ENCODE results near the gene GPR153. TPM values are rescaled to one million over a fixed set of nuclear protein-coding genes. Genes with fewer than 3 reads are reported as not detected.
A peak's percentile ranks its signal among the peaks of the same experiment; 100 is the strongest.

The GPR153 gene
- total and polyA plus RNA-seq, 2 of the 13 experiments (the other 11 are each of a cell fraction or from before 2014, with no cell fraction given): 0.22 to 0.31 TPM

DNA sequence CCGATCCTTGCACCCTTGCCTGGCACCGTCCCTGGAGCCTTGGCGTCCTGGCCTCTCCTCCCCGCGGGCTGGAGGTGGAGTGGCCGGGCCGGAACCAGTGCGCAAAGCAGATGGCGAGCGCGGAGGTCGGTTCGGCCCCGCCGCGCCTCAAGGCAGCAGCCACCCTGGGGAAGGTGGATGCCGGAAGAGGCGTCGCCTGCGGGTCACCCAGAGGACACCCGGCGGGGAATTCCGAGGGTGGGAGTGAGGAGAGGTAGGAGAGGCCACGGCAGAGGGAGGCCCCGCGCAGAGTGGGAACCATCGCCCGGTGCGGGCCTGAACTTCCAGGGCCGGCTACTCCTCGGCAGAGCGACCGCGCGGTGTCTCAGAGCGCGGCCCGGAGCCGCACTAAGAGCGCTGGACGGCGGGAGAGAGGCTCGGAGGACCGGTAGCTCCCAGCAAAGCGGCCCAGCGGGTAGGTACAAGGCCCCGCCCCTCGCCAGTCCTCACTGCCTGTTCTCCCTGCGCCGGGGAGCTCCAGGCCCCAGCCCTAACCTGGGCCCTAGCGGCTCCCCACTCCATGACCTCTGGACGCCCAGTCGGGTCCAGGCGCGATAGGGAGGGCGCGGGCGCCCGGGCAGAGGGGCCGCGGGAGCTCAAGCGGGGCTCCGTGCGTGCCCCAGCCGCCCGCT is 54.9 kb downstream of the GPR153 start, which contains the start of gene RNF207 (continued):
- TF ChIP-seq, protein P1, sequence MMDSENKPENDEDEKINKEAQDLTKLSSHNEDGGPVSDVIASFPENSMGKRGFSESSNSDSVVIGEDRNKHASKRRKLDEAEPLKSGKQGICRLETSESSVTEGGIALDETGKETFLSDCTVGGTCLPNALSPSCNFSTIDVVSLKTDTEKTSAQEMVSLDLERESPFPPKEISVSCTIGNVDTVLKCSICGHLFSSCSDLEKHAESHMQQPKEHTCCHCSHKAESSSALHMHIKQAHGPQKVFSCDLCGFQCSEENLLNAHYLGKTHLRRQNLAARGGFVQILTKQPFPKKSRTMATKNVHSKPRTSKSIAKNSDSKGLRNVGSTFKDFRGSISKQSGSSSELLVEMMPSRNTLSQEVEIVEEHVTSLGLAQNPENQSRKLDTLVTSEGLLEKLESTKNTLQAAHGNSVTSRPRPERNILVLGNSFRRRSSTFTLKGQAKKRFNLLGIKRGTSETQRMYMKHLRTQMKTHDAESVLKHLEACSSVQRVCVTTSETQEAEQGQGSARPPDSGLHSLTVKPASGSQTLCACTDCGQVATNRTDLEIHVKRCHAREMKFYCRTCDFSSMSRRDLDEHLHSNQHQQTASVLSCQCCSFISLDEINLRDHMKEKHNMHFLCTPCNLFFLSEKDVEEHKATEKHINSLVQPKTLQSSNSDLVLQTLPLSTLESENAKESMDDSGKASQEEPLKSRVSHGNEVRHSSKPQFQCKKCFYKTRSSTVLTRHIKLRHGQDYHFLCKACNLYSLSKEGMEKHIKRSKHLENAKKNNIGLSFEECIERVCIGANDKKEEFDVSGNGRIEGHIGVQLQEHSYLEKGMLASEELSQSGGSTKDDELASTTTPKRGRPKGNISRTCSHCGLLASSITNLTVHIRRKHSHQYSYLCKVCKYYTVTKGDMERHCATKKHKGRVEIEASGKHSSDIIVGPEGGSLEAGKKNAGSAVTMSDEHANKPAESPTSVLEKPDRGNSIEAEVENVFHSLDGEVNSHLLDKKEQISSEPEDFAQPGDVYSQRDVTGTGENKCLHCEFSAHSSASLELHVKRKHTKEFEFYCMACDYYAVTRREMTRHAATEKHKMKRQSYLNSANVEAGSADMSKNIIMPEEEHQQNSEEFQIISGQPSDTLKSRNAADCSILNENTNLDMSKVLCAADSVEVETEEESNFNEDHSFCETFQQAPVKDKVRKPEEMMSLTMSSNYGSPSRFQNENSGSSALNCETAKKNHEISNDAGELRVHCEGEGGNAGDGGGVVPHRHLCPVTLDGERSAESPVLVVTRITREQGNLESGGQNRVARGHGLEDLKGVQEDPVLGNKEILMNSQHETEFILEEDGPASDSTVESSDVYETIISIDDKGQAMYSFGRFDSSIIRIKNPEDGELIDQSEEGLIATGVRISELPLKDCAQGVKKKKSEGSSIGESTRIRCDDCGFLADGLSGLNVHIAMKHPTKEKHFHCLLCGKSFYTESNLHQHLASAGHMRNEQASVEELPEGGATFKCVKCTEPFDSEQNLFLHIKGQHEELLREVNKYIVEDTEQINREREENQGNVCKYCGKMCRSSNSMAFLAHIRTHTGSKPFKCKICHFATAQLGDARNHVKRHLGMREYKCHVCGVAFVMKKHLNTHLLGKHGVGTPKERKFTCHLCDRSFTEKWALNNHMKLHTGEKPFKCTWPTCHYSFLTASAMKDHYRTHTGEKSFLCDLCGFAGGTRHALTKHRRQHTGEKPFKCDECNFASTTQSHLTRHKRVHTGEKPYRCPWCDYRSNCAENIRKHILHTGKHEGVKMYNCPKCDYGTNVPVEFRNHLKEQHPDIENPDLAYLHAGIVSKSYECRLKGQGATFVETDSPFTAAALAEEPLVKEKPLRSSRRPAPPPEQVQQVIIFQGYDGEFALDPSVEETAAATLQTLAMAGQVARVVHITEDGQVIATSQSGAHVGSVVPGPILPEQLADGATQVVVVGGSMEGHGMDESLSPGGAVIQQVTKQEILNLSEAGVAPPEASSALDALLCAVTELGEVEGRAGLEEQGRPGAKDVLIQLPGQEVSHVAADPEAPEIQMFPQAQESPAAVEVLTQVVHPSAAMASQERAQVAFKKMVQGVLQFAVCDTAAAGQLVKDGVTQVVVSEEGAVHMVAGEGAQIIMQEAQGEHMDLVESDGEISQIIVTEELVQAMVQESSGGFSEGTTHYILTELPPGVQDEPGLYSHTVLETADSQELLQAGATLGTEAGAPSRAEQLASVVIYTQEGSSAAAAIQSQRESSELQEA (CRISPR knock-in tag; IDR thresholded peaks at IDR 0.05; ENCODE audit: not compliant biosample characterization): no peak
- TF ChIP-seq SIN3A (IDR thresholded peaks at IDR 0.05; ENCODE audit: borderline replicate concordance, low read depth, low read length): 0 out of 2 replicates have a peak, but pooled peaks have one; percentile 44
- TF ChIP-seq MAZ (IDR thresholded peaks at IDR 0.05; ENCODE audit: borderline replicate concordance, low read depth, low read length): peak; percentile 97
- TF ChIP-seq MAZ (CRISPR knock-in tag; IDR thresholded peaks at IDR 0.05; ENCODE audit: low read depth): peak; percentile 83
- TF ChIP-seq, protein P2, sequence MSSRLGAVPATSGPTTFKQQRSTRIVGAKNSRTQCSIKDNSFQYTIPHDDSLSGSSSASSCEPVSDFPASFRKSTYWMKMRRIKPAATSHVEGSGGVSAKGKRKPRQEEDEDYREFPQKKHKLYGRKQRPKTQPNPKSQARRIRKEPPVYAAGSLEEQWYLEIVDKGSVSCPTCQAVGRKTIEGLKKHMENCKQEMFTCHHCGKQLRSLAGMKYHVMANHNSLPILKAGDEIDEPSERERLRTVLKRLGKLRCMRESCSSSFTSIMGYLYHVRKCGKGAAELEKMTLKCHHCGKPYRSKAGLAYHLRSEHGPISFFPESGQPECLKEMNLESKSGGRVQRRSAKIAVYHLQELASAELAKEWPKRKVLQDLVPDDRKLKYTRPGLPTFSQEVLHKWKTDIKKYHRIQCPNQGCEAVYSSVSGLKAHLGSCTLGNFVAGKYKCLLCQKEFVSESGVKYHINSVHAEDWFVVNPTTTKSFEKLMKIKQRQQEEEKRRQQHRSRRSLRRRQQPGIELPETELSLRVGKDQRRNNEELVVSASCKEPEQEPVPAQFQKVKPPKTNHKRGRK (CRISPR knock-in tag; IDR thresholded peaks at IDR 0.05): peak; percentile 57; the same call in 1 of the 2 replicates
- TF ChIP-seq ZNF510 (CRISPR knock-in tag; IDR thresholded peaks at IDR 0.05; ENCODE audit: low read depth): peak; percentile 93; the same call in 1 of the 2 replicates
- TF ChIP-seq MYC (CRISPR knock-in tag; IDR thresholded peaks at IDR 0.05; ENCODE audit: borderline replicate concordance): peak; percentile 67; the same call in 1 of the 2 replicates
- TF ChIP-seq AHR (CRISPR knock-in tag; IDR thresholded peaks at IDR 0.05): 0 out of 2 replicates have a peak, but pooled peaks have one; percentile 21
- TF ChIP-seq GABPB1 (CRISPR knock-in tag; IDR thresholded peaks at IDR 0.05): peak; percentile 92
- TF ChIP-seq, protein P3, sequence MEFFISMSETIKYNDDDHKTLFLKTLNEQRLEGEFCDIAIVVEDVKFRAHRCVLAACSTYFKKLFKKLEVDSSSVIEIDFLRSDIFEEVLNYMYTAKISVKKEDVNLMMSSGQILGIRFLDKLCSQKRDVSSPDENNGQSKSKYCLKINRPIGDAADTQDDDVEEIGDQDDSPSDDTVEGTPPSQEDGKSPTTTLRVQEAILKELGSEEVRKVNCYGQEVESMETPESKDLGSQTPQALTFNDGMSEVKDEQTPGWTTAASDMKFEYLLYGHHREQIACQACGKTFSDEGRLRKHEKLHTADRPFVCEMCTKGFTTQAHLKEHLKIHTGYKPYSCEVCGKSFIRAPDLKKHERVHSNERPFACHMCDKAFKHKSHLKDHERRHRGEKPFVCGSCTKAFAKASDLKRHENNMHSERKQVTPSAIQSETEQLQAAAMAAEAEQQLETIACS (CRISPR knock-in tag; IDR thresholded peaks at IDR 0.05): no peak
- TF ChIP-seq ZNF501 (CRISPR knock-in tag; IDR thresholded peaks at IDR 0.05): no peak
- no peak for TF ChIP-seq DPF2 (CRISPR knock-in tag; IDR thresholded peaks at IDR 0.05; ENCODE audit: borderline replicate concordance, low read depth)
- TF ChIP-seq YEATS4 (CRISPR knock-in tag; IDR thresholded peaks at IDR 0.05; ENCODE audit: borderline replicate concordance): peak; percentile 70; the same call in 1 of the 2 replicates
- peak; percentile 40; the same call in 1 of the 2 replicates for TF ChIP-seq GABPA (IDR thresholded peaks at IDR 0.05; ENCODE audit: low read depth, low read length)
- TF ChIP-seq GABPA (CRISPR knock-in tag; IDR thresholded peaks at IDR 0.05; ENCODE audit: low read depth): peak; percentile 61; the same call in 1 of the 2 replicates
- TF ChIP-seq, protein P4, sequence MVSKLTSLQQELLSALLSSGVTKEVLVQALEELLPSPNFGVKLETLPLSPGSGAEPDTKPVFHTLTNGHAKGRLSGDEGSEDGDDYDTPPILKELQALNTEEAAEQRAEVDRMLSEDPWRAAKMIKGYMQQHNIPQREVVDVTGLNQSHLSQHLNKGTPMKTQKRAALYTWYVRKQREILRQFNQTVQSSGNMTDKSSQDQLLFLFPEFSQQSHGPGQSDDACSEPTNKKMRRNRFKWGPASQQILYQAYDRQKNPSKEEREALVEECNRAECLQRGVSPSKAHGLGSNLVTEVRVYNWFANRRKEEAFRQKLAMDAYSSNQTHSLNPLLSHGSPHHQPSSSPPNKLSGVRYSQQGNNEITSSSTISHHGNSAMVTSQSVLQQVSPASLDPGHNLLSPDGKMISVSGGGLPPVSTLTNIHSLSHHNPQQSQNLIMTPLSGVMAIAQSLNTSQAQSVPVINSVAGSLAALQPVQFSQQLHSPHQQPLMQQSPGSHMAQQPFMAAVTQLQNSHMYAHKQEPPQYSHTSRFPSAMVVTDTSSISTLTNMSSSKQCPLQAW (CRISPR knock-in tag; IDR thresholded peaks at IDR 0.05): no peak

All from HepG2 (cell line).